ENCODE measurements around the gene TNS3.

- TF ChIP-seq CTCF (IDR thresholded peaks at IDR 0.05; ENCODE audit: low read depth, low read length, poor library complexity, severe bottlenecking) (no peak), EZH2phosphoT487 (IDR thresholded peaks at IDR 0.05; ENCODE audit: borderline replicate concordance, low read length) (no peak)
These were observed 28.7 kb upstream of the TNS3 start for GRCh38 chr7:47610506-47611044.

Measured in DOHH2 (cell line).